NCI-H2029 treated with DMSO at 0.1 percent for 48 hours (cell line): Measurements from ENCODE around the gene LTA.
"Not testable (repeated sequence)": the region's sequence is repeated elsewhere in the genome, so short reads cannot be mapped to it uniquely, and the experiment has no call there.

Experiments used
- DNase-seq: peaks from one replicate; lab custom pipeline; 2025; lab: John Stamatoyannopoulos, UW

The LTA gene

GRCh38 chr6:31541658-31542521, 30.2 kb upstream of the LTA start, which contains the start of gene DDX39B:
TSS of gene DDX39B (minus strand) at chr6:31542003. CDS start at chr6:31540532, 1,471 bp downstream.
- peak; percentile 96 for DNase-seq

DNA sequence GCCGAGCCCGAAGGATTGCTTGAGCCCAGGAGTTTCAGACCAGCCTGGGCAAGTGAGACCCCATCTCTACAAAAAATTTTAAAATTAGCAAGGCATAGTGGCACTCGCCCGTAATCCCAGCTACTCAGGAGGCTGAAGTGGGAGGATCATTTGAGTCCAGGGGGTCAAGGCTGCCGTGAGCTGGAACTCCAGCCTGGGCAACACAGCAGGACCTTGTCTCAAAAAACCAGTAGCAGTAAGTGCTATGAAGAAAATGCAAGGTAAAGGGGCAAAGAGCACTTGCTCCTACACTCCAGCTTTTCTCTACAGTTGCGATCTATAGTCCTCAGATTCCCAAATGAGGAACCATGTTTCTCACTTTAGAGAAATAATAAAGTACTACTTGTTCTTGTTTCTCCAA, 28.4 kb upstream of the LTA start:
- no peak for DNase-seq

DNA sequence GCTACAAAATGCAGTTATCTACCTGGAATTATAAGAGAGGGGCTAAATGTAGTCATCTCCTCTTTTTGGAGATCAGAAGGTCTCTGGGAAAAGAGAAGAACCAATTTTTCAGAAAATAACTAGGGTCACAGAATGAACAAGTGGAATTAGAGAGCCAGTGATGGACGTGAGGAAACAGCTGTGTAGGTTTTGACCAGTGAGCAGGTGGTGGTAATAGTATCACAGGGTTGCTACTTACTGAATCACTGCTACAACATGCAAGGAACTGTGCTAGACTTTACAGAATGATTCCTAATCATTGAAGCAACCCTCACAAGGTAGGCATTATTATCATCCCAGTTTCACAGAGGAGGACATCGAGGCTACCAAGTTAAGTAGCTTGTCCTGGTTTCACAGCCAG, 27.4 kb upstream of the LTA start:
- no peak for DNase-seq

GRCh38 chr6:31545291-31545690, 26.8 kb upstream of the LTA start:
- no peak for DNase-seq

DNA sequence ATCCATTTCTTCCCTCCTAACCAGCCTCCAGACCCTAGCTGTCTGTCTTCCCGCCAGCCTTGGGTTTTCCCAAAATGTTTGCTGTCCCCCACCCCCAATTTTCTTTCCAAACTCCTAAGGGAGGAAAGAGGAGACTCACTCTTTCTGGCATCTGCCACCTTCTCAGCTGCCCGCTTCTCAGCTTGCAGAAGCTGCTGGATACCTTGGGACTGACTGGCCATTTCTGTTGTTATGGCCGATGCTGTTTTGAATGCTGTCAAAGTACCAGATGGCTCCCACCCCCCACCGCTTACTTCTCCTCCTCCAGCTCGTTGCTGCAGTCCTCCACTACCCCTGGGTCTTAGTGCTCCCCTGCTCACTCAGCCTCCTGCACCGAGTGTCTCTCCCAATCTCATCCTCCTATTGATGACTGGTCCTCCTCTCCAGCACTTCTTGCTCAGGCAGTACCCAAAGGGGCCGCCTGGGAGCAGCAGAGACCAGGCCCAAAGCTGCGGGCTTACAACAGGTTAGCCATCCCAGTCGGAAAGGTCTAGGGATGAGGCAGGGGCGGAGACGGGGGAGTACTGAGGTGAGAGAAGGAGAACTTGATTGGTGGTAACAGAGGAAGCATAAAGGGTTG, 25.6 kb upstream of the LTA start, which contains the start of gene ATP6V1G2:
Gene ATP6V1G2, minus strand, starts transcription at position 270 of the 619 bp plus-strand sequence. Its CDS starts 49 bp downstream, at position 221.
- DNase-seq: peak; percentile 85

DNA sequence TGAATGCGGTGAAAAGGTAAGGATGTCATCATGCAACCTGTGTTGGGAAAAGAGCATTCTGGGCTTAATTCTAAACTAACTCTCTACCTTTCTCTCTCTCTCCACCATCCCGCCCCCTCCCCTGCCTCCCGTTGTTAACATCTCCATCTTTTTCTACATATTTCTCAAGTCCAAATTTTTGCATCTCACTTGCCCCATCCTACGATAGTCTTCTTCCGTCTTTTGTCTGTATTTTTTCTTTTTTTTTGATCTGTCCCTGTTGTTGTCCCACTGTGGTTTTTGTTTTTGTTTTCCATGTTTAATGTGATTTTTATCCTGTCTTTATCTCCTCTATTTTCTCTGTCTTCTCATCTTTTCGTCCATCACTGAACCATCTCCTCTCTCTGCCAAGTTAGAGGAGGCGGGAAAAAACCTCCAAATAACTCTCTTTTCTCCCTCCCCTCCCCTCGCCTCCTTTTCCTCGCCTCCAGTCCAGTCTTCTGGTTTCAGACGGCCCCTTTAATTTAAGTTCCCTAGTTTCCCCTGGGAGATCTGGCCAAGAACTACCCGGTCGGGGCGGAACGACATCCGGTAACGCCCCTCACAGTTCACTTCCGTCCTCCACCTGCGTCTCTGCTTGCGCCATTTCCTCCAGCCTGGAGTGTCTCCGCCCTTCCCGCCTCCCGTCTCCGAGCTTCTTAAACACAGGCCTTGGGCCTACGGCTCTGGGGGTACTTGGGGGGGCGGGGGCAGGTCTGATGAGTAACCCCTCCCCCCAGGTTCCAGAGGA, 24.9 kb upstream of the LTA start, which contains the start of gene NFKBIL1:
Gene NFKBIL1, plus strand, starts transcription at position 651 of the 769 bp plus-strand sequence. Its CDS starts 87 bp downstream, at position 738.
- peak; percentile 97 for DNase-seq

DNA sequence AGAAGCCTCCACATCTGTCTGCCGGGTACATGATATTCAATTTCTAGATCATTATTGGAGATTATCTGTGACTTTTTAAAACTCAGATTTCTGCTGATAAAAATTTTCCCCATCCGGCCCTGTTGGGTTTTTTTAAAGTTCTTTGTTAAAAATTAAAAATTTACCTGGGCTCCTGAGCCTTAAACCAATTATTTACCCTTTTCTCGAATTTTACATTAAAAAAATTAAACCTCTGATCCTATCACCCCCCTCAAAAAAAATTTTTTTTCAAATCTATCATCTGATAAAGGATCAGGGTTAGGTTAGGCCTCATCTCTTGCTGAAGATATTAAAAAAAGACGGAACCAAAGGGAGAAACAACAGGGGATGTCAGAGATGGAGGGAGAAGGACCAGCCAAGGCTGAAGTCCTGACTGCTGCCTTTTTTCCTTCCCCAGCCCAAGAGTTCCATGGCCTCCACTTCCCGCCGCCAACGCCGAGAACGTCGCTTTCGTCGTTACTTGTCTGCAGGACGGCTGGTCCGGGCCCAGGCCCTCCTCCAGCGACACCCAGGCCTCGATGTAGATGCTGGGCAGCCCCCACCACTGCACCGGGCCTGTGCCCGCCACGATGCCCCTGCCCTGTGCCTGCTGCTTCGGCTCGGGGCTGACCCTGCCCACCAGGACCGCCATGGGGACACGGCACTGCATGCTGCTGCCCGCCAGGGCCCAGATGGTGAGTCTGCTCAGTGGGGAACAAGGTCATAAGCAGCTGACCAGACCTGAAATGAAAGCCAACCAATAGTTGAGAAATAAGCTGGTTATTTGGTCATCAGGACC, 24.2 kb upstream of the LTA start:
- no peak for DNase-seq

DNA sequence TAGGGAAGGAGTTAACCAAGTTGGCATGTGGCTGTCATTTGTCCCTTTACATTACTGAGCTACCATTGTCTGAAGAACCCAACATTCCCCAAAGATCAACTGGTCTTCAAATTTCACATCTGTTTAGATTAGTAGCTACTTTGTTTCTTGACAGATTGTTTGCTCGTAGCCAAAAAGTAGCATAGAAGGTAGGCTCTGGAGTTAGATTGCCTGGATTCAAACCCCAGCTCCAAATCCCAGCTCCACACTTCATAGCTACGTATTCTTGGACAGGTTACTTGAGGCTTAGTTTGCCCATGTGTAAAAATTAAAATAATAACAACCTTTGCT, 23.6 kb upstream of the LTA start:
- no peak for DNase-seq

DNA sequence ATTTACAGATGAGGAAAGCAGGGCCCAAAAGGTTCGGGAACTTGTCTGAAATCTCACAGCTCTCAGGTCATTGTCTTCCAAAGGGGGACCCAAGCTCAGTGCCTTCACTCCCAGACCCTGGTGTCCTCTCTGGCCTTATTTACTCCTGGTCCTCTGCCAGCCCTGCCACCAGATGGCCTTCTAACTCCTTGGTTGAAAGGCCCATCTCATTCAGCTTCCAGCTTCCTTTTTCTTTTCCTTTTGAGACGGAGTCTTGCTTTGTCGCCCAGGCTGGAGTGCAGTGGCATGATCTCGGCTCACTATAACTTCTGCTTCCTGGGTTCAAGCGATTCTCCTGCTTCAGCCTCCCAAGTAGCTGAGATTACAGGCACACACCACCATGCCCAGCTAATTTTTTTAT, 20.7 kb upstream of the LTA start:
- DNase-seq: not testable (repeated sequence)

GRCh38 chr6:31556307-31556706, 15.8 kb upstream of the LTA start:
- no peak for DNase-seq

- no peak for DNase-seq
Measured at GRCh38 chr6:31557443-31558317, 14.4 kb upstream of the LTA start.

- DNase-seq: no peak
Measured at GRCh38 chr6:31558318-31558625, 13.8 kb upstream of the LTA start.

GRCh38 chr6:31558631-31559500, 13.2 kb upstream of the LTA start:
- DNase-seq: no peak

DNA sequence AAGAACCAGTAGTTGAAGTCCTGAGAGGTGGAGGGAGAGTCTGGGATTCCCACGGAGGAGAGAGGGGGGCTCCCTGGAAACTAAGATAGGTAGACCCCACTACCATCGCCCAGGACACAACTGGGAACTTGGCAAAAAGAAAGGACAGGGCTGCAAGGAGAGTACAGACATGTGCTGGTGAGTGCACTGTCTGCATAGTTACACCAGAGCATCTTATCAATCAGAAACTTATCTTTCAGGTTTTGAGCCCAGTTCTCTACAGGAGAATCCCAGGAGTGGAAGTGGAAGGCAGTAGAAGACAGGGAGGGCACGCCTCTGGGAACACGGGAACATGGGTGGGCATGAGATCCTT, 12.5 kb upstream of the LTA start:
- no peak for DNase-seq

GRCh38 chr6:31559958-31560696, 12.0 kb upstream of the LTA start:
- DNase-seq: no peak

- no peak for DNase-seq
Measured at GRCh38 chr6:31560697-31561058, 11.4 kb upstream of the LTA start.

- DNase-seq: no peak
Measured at GRCh38 chr6:31567531-31568370, 4.3 kb upstream of the LTA start.

- DNase-seq: no peak
Measured at GRCh38 chr6:31568537-31568961, 3.5 kb upstream of the LTA start.
